Measurements from ENCODE around the gene ARHGEF38.

GRCh38 chr4:105542039-105542438 lies 10.4 kb upstream of the ARHGEF38 start:
- TF ChIP-seq CTCF (IDR thresholded peaks at IDR 0.05) (no peak), POLR2A (IDR thresholded peaks at IDR 0.05) (no peak)
